ENCODE measurements around the gene GBP2. TPM values are rescaled to one million over a fixed set of nuclear protein-coding genes. Genes with fewer than 3 reads are reported as not detected.
A peak's percentile ranks its signal among the peaks of the same experiment; 100 is the strongest.

The GBP2 gene
- total RNA-seq, 1 experiment from 2014 or later = 2.1 TPM

DNA sequence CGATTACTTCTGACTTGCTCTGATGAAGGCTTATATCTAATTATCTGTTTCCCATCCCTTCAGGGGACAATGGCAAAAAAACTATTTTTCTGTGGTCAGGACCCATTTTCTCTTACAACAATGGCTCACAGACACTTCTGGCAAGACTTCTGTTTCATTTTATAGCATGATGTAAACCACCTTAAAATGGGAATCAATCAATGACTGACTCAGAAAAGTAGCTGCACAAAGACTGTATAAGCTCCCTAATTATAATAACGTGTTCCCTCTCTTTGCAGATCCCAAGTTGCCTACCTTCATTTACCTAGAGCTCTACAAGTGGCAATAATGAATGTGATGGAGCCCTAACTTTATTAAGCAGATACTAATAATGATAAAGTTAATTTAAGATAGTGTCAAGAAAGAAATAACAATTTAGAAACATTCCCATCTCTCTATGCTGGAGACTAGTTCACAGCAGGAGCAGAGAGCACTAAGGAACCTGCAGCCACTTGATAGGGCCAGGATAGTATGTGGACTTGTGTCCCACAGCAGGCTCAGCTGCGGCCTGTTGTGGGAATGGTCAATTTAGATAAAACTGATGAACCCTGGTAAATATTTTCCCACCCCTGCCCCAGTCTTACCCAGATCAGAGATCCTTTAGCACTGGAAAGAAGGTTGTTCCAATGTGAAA, 538 bp downstream of the GBP2 start:
- no peaks in the 10 kb centered on the region for H3K9me2 ChIP-seq (replicated peaks; ENCODE audit: low read length)
- no peaks in the 10 kb centered on the region for H4K20me1 ChIP-seq (ENCODE audit: low read length)
- no peak overlapping the region for H3K9ac ChIP-seq (ENCODE audit: low read length)
- H3K4me2 ChIP-seq (ENCODE audit: low read length) = peak overlapping the region; percentile 78
- POLR2A ChIA-PET (ENCODE audit: unreplicated experiment) = interaction anchor here (0.6 kb wide), 1 partner anchor 1309 kb away, joined by 3 read pairs; no protein-coding TSS in a partner anchor
- CTCF ChIA-PET = no interaction called here
- no peak overlapping the region for H3K27ac ChIP-seq (ENCODE audit: low read length)
- no peaks in the 10 kb centered on the region for H3F3A ChIP-seq (ENCODE audit: low read length, unreplicated experiment)
- intact Hi-C loops (cut with micrococcal nuclease) = no loop called here
- peak overlapping the region; percentile 41; the same call in 1 of the 2 replicates for H3K4me3 ChIP-seq (ENCODE audit: low read length)
- no peaks in the 10 kb centered on the region for H3K27me3 ChIP-seq (ENCODE audit: low read length)
- H3K36me3 ChIP-seq (ENCODE audit: low read depth, low read length) = no peaks in the 10 kb centered on the region
- ATAC-seq (peak; percentile 37), DNase-seq (no peak)
- no peaks in the 10 kb centered on the region for H3K9me3 ChIP-seq (ENCODE audit: low read length)
- BruUV-seq (replicated peaks) = TSS peak; percentile 56
- H3K4me1 ChIP-seq (ENCODE audit: insufficient read depth, low read length) = peaks cover 20% of the 10 kb centered on the region
- H2AFZ ChIP-seq (ENCODE audit: low read length) = peak overlapping the region; percentile 82
- TF ChIP-seq CTCF (conservative IDR thresholded peaks at IDR 0.05; ENCODE audit: low read depth, low read length) = no peak
- TF ChIP-seq EZH2 (IDR thresholded peaks at IDR 0.05; ENCODE audit: low read length, unreplicated experiment) = no peak
- no peak for TF ChIP-seq EZH2phosphoT487 (IDR thresholded peaks at IDR 0.05; ENCODE audit: borderline replicate concordance, low read length)
- H3K79me2 ChIP-seq (ENCODE audit: low read length) = no peaks in the 10 kb centered on the region

GRCh38 chr1:89121641-89122040, 4.3 kb downstream of the GBP2 start:
- intact Hi-C loops (cut with micrococcal nuclease) = no loop called here
- no peaks in the 10 kb centered on the region for H3K9me3 ChIP-seq (ENCODE audit: low read length)
- no TSS peak for BruUV-seq (replicated peaks)
- no peak overlapping the region for H3K9ac ChIP-seq (ENCODE audit: low read length)
- DNase-seq (no peak), ATAC-seq (no peak)
- H3K9me2 ChIP-seq (replicated peaks; ENCODE audit: low read length) = no peaks in the 10 kb centered on the region
- POLR2A ChIA-PET (ENCODE audit: unreplicated experiment) = no interaction called here
- H3K79me2 ChIP-seq (ENCODE audit: low read length) = no peaks in the 10 kb centered on the region
- CTCF ChIA-PET = no interaction called here
- no peak overlapping the region for H3K4me2 ChIP-seq (ENCODE audit: low read length)
- no peaks in the 10 kb centered on the region for H4K20me1 ChIP-seq (ENCODE audit: low read length)
- H3K4me3 ChIP-seq (ENCODE audit: low read length) = no peak overlapping the region
- no peaks in the 10 kb centered on the region for H3K27me3 ChIP-seq (ENCODE audit: low read length)
- H3F3A ChIP-seq (ENCODE audit: low read length, unreplicated experiment) = no peaks in the 10 kb centered on the region
- H3K27ac ChIP-seq (ENCODE audit: low read length) = no peak overlapping the region
- no peaks in the 10 kb centered on the region for H3K36me3 ChIP-seq (ENCODE audit: low read depth, low read length)
- TF ChIP-seq EZH2 (IDR thresholded peaks at IDR 0.05; ENCODE audit: low read length, unreplicated experiment) = no peak
- TF ChIP-seq EZH2phosphoT487 (IDR thresholded peaks at IDR 0.05; ENCODE audit: borderline replicate concordance, low read length) = no peak
- no peak for TF ChIP-seq CTCF (conservative IDR thresholded peaks at IDR 0.05; ENCODE audit: low read depth, low read length)
- H3K4me1 ChIP-seq (ENCODE audit: insufficient read depth, low read length) = peaks cover 14% of the 10 kb centered on the region
- no peak overlapping the region for H2AFZ ChIP-seq (ENCODE audit: low read length)

GRCh38 chr1:89114662-89115061, 11.3 kb downstream of the GBP2 start:
- Histone ChIP-seq H3K9ac (ENCODE audit: low read length) (no peak overlapping the region), H4K20me1 (ENCODE audit: low read length) (no peaks in the 10 kb centered on the region), H3K36me3 (ENCODE audit: low read depth, low read length) (no peaks in the 10 kb centered on the region), H3K9me3 (ENCODE audit: low read length) (no peaks in the 10 kb centered on the region), H3K4me1 (ENCODE audit: insufficient read depth, low read length) (peaks cover 5% of the 10 kb centered on the region; the same call in 1 of the 2 replicates), H3K9me2 (replicated peaks; ENCODE audit: low read length) (no peaks in the 10 kb centered on the region), H3K79me2 (ENCODE audit: low read length) (no peaks in the 10 kb centered on the region), H3K27ac (ENCODE audit: low read length) (no peak overlapping the region), H2AFZ (ENCODE audit: low read length) (no peak overlapping the region), H3K4me2 (ENCODE audit: low read length) (no peak overlapping the region), H3K27me3 (ENCODE audit: low read length) (no peaks in the 10 kb centered on the region), H3F3A (ENCODE audit: low read length, unreplicated experiment) (no peaks in the 10 kb centered on the region), H3K4me3 (ENCODE audit: low read length) (no peak overlapping the region)
- no peak for TF ChIP-seq EZH2 (IDR thresholded peaks at IDR 0.05; ENCODE audit: low read length, unreplicated experiment)
- TF ChIP-seq EZH2phosphoT487 (IDR thresholded peaks at IDR 0.05; ENCODE audit: borderline replicate concordance, low read length) = no peak
- no peak for TF ChIP-seq CTCF (conservative IDR thresholded peaks at IDR 0.05; ENCODE audit: low read depth, low read length)
- no TSS peak for BruUV-seq (replicated peaks)
- no peak for ATAC-seq
- no peak for DNase-seq
- ChIA-PET CTCF (no interaction called here), POLR2A (ENCODE audit: unreplicated experiment) (no interaction called here)
- intact Hi-C loops (cut with micrococcal nuclease) = no loop called here

Measured in PC-3 (cell line).